ENCODE measurements around the gene USP24. TPM values are rescaled to one million over a fixed set of nuclear protein-coding genes. Genes with fewer than 3 reads are reported as not detected.
A peak's percentile ranks its signal among the peaks of the same experiment; 100 is the strongest.
"Not testable (repeated sequence)": the region's sequence is repeated elsewhere in the genome, so short reads cannot be mapped to it uniquely, and the experiment has no call there.

Gene USP24
- total RNA-seq, 1 experiment from 2014 or later = 23.7 TPM

DNA sequence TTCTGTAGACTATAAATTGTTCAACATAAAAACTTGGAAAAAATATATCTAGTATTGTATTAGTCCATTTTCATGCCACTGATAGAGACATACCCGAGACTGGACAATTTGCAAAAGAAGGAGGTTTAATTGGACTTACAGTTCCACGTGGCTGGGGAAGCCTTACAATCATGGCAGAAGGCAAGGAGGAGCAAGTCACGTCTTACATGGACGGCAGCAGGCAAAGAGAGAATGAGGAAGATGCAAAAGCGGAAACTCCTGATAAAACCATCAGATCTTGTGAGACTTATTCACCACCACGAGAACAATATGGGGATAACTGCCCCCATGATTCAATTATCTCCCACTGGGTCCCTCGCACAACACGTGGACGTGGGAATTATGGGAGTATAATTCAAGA, 15.4 kb downstream of the USP24 start:
- DNase-seq (ENCODE audit: low read depth) = not testable (repeated sequence)

DNA sequence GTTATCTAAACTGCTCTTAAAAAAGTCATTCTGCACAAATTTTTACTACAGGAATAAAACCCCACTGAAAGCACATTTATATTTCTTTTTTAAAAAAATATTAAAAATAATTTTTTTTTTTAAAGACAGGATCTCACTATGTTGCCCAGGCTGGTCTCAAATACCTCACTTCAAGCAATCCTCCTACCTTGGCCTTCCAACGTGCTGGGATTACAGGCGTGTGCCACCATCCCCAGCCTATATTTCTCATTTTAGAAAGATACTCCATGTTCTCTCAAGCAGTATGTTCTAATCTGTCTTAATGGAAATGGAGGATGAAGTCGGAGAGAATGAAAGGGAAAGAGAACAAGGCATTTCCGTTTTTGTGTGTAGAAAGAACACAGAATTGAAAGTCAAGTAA, 17.1 kb downstream of the USP24 start:
- DNase-seq (ENCODE audit: low read depth) = no peak

- DNase-seq (ENCODE audit: low read depth) = no peak
Observed at GRCh38 chr1:55197099-55197498, 18.1 kb downstream of the USP24 start.

GRCh38 chr1:55196433-55197035, 18.6 kb downstream of the USP24 start:
- DNase-seq (ENCODE audit: low read depth) = no peak

DNA sequence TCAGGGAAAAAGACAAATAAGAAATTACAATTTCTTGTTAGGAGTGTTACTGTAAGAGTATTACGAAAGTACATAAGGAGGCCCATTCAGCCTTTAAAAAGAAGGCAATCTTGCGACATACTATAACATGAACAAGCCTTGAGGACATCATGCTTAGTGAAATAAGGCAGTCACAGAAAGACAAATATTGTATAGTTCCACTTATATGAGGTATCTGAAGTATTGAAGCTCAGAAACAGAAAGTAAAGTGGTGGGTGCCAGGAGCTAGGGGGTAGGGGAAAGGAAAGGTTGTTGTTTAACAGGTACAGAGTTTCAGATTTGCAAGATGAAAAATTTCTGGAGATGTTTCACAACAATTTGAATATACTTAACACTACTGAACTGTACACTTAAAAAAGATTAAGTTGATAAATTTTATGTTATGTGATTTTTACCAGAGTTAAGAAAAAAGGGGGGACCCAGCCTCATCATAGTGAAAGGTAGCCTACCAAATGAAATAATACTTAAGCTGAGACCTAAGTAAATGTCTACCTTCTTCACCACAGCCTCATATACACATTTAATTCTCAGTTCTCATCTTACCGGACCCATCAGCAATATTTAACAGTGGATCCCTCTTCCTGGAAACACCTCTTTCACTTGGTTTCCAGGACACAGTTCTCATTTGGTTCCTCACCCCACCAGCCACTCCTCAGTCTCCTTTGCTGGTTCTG, 19.5 kb downstream of the USP24 start:
- DNase-seq (ENCODE audit: low read depth) = peak; percentile 31

GRCh38 chr1:55194851-55195250, 20.3 kb downstream of the USP24 start:
- DNase-seq (ENCODE audit: low read depth) = no peak

GRCh38 chr1:55192093-55192492, 23.1 kb downstream of the USP24 start:
- no peak for DNase-seq (ENCODE audit: low read depth)

DNA sequence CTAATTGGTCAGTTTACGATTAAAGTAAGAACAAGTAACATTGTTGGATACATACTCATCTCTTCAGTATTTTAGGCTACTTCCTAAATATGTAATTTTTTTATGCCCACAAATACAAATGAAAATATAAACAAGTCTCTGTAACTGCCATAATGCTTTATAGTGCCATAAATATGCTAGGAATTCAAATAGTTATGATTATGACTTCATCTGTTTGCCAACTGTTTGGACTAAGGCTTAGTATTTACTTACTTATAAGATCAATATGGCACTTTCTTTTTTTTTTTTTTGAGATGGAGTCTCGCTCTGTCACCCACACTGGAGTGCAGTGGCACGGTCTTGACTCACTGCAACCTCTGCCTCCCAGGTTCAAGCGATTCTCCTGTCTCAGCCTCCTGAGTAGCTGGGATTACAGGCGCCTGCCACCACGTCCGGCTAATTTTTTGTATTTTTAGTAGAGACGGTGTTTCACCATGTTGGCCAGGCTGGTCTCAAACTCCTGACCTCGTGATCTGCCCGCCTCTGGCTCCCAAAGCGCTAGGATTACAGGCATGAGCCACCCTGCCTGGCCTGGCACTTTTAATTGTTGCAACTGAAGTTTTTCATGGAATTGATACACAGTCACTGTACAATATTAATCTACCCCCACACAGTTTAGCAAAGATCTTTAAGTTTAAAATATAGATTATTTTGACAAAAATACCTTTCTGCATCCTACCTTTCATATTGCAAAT, 23.8 kb downstream of the USP24 start:
- DNase-seq (ENCODE audit: low read depth) = peak; percentile 66

DNA sequence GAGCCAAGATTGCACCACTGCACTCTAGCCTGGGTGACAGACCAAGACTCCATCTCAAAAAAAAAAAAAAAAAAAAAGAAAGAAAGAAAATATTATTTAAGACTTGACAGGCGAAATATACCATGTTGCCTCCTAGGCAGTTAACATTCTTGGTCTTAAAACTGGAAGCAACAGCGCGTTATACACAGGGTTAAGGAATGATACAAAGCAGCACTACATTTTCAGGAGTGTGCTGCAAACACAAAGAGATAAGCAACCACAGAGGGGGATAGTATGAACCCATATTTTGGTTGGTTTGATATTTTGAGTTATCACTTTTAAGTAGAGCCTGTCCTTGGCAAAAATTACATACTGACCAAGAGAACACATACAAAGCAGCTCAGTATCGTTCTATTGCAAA, 25.1 kb downstream of the USP24 start:
- no peak for DNase-seq (ENCODE audit: low read depth)

DNA sequence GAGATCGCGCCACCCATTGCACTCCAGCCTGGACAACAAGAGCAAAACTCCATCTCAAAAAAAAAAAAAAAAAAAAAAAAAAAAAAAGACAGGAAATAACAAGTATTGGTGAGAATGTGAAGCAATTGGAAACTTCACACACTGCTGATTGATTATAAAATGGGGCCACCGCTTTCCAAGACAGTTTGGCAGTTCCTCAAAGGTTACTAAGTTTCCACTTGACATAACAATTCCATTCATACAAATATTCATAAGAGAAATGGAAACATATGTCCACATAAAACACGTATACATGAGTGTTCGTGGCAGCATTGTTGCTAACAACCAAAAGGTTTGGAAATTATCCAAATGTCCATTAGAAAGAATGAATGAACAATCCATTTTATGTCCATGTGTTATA, 26.3 kb downstream of the USP24 start:
- no peak for DNase-seq (ENCODE audit: low read depth)

GRCh38 chr1:55185832-55186231, 29.3 kb downstream of the USP24 start:
- DNase-seq (ENCODE audit: low read depth) = no peak

- DNase-seq (ENCODE audit: low read depth) = no peak
Observed at GRCh38 chr1:55184859-55185258, 30.3 kb downstream of the USP24 start.

GRCh38 chr1:55181666-55182065, 33.5 kb downstream of the USP24 start:
- DNase-seq (ENCODE audit: low read depth) = no peak

- DNase-seq (ENCODE audit: low read depth) = no peak
Observed at GRCh38 chr1:55180075-55180670, 35.0 kb downstream of the USP24 start.

DNA sequence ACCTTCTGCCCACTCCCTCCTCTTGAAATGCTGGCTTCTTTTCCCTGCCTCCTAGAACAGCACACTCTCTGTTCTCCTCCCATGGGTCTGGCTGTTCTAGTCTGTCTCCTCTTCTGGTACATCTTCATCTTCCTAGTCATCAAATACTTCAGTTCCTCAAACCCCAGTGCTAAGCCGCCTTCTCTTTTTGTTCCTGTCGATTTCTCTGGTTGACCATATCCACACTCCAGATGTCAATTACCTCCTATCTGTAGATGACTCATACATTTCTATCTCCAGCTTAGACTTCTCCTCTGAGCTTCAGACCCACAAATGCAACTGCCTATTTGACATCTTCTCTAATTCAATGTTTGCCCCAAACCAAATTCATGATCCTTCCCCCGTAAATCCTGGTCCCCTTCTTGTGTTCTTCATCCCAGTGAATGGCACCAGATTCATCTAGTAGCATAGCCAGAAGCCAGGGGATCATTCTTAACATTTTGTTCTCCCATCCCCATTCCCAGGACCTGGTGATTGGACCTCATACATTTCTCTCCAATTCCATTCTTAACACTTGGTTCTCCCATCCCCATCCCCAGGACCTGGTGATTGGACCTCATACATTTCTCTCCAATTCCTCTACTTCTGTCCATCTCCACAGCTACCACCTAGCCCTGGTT, 35.9 kb downstream of the USP24 start:
- DNase-seq (ENCODE audit: low read depth) = peak; percentile 6

- no peak for DNase-seq (ENCODE audit: low read depth)
Observed at GRCh38 chr1:55172687-55173086, 42.5 kb downstream of the USP24 start.

GRCh38 chr1:55172272-55172671, 42.9 kb downstream of the USP24 start:
- peak; percentile 19 for DNase-seq (ENCODE audit: low read depth)

- no peak for DNase-seq (ENCODE audit: low read depth)
Observed at GRCh38 chr1:55171694-55172093, 43.5 kb downstream of the USP24 start.

DNA sequence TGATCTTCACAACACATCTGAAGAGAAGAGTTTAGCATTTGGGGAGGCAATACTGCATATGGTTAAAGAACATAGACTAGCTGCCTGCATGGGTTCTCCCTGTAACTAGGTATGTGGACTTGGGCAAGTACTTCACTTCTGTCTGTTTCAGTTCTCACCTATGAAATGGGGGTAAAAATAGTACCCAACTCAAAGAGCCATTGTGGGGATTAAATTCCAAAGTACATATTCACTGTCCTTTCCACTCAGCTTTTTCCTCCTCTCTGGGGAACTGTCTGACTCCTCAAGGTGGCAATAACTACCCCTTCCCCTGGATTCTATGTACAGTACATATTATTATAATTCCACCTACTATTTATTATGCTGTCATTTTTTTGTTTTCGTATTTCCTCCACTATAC, 44.7 kb downstream of the USP24 start:
- no peak for DNase-seq (ENCODE audit: low read depth)

DNA sequence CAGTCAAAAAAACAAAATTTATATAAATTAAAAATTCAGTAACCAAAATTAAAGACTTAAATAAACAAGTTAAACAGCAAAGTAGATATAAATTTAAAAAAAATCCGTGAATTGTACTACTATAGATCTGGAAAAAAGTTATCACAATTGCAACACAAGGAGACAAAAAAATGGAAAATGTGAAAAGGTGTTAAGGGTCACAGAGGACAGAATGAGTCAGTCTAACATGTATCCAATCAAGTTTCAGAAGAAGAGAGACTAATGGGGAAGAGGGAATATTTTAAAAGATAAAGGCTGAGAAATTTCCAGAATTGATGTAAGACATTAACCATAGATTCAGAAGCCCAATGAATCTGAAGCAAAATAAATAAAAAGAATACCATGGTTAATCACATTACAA, 46.0 kb downstream of the USP24 start:
- no peak for DNase-seq (ENCODE audit: low read depth)

GRCh38 chr1:55168353-55168752, 46.8 kb downstream of the USP24 start:
- DNase-seq (ENCODE audit: low read depth) = no peak
